ENCODE measurements around the gene CARMIL1.

Gene CARMIL1

GRCh38 chr6:25627001-25627400, 347.8 kb downstream of the CARMIL1 start:
- Histone ChIP-seq H3K79me2 (ENCODE audit: insufficient read depth, low read depth) (no peaks in the 10 kb centered on the region), H3K36me3 (ENCODE audit: insufficient read depth) (no peaks in the 10 kb centered on the region), H3K9ac (no peak overlapping the region), H3K4me3 (IDR thresholded peaks at IDR 0.05; ENCODE audit: insufficient read depth, low read depth, low read length) (no peak overlapping the region), H3K27ac (no peak overlapping the region), H3K27me3 (ENCODE audit: insufficient read depth, low read depth) (no peaks in the 10 kb centered on the region), H3K4me1 (ENCODE audit: low read depth, poor library complexity, severe bottlenecking) (no peaks in the 10 kb centered on the region), H3K4me2 (no peak overlapping the region), H2AFZ (ENCODE audit: low read depth) (no peak overlapping the region), H4K20me1 (ENCODE audit: insufficient read depth) (no peaks in the 10 kb centered on the region)
- TF ChIP-seq, protein P1, sequence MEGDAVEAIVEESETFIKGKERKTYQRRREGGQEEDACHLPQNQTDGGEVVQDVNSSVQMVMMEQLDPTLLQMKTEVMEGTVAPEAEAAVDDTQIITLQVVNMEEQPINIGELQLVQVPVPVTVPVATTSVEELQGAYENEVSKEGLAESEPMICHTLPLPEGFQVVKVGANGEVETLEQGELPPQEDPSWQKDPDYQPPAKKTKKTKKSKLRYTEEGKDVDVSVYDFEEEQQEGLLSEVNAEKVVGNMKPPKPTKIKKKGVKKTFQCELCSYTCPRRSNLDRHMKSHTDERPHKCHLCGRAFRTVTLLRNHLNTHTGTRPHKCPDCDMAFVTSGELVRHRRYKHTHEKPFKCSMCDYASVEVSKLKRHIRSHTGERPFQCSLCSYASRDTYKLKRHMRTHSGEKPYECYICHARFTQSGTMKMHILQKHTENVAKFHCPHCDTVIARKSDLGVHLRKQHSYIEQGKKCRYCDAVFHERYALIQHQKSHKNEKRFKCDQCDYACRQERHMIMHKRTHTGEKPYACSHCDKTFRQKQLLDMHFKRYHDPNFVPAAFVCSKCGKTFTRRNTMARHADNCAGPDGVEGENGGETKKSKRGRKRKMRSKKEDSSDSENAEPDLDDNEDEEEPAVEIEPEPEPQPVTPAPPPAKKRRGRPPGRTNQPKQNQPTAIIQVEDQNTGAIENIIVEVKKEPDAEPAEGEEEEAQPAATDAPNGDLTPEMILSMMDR (conservative IDR thresholded peaks at IDR 0.05; ENCODE audit: low read depth, low read length), result no peak

DNA sequence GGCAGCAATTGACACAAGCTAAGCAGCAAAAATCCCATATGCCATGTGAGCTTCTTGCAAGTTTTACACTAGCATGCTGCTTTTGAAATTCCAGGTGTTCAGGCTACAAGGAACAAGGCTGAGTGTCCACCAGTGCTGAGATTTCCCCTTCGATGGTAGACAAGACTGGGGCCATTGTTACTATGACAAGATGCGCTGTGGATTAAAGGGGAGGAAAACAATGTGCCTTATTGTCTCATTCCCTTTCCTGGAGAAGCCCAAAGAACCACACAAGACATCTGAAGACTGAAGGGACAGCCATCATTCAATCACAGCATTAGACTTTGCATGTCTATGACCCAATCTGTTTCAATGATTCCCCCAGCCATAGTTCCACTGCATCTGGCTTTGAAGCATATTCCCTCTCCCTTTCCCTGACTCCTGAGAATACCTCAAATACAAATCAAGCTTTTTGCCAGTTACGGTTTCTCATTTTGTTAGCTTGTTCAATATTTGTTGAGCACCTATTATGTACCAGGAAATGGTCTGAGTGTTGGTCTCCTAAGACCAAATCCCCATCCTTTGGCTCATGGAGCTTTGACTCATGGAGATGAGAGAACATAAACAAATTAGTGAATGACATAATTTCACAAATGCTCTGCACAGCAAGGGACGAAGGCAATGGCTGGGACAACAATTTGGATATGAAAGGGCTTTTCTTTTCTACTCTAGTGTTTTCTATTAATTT, 349.5 kb downstream of the CARMIL1 start:
- H3K79me2 ChIP-seq (ENCODE audit: insufficient read depth, low read depth), result no peaks in the 10 kb centered on the region
- H3K27me3 ChIP-seq (ENCODE audit: insufficient read depth, low read depth), result no peaks in the 10 kb centered on the region
- TF ChIP-seq, protein P1 (conservative IDR thresholded peaks at IDR 0.05; ENCODE audit: low read depth, low read length), result no peak
- H3K4me3 ChIP-seq (IDR thresholded peaks at IDR 0.05; ENCODE audit: insufficient read depth, low read depth, low read length), result no peak overlapping the region
- H3K4me2 ChIP-seq, result no peak overlapping the region
- no peaks in the 10 kb centered on the region for H3K4me1 ChIP-seq (ENCODE audit: low read depth, poor library complexity, severe bottlenecking)
- no peak overlapping the region for H3K9ac ChIP-seq
- H4K20me1 ChIP-seq (ENCODE audit: insufficient read depth), result no peaks in the 10 kb centered on the region
- no peak overlapping the region for H3K27ac ChIP-seq
- no peak overlapping the region for H2AFZ ChIP-seq (ENCODE audit: low read depth)
- H3K36me3 ChIP-seq (ENCODE audit: insufficient read depth), result no peaks in the 10 kb centered on the region

DNA sequence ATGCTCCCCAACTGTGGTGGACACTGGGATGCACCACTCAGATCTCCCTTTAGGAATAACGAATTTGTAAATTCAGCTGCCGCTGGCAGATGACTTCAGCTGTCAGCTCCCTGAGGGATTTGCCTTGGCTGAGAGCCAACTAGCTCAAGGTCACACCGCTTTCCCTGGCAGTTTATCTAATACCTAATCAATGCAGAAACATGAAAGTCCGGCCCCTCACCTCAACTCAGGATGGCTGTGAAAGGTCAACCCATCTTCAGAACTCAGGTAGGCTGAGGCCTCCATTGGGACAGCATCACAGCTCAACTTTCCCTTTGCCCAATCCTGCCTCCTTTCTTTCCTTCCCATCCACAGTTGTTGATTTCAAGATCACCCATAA, 350.0 kb downstream of the CARMIL1 start:
- H2AFZ ChIP-seq (ENCODE audit: low read depth), result no peak overlapping the region
- H3K4me1 ChIP-seq (ENCODE audit: low read depth, poor library complexity, severe bottlenecking), result no peaks in the 10 kb centered on the region
- no peak overlapping the region for H3K27ac ChIP-seq
- H3K36me3 ChIP-seq (ENCODE audit: insufficient read depth), result no peaks in the 10 kb centered on the region
- no peaks in the 10 kb centered on the region for H3K27me3 ChIP-seq (ENCODE audit: insufficient read depth, low read depth)
- H3K4me2 ChIP-seq, result no peak overlapping the region
- H4K20me1 ChIP-seq (ENCODE audit: insufficient read depth), result no peaks in the 10 kb centered on the region
- no peak overlapping the region for H3K9ac ChIP-seq
- H3K79me2 ChIP-seq (ENCODE audit: insufficient read depth, low read depth), result no peaks in the 10 kb centered on the region
- TF ChIP-seq, protein P1 (conservative IDR thresholded peaks at IDR 0.05; ENCODE audit: low read depth, low read length), result no peak
- H3K4me3 ChIP-seq (IDR thresholded peaks at IDR 0.05; ENCODE audit: insufficient read depth, low read depth, low read length), result no peak overlapping the region

- no peaks in the 10 kb centered on the region for H3K36me3 ChIP-seq (ENCODE audit: insufficient read depth)
- no peak overlapping the region for H3K4me2 ChIP-seq
- H3K4me3 ChIP-seq (IDR thresholded peaks at IDR 0.05; ENCODE audit: insufficient read depth, low read depth, low read length), result no peak overlapping the region
- H4K20me1 ChIP-seq (ENCODE audit: insufficient read depth), result no peaks in the 10 kb centered on the region
- no peaks in the 10 kb centered on the region for H3K79me2 ChIP-seq (ENCODE audit: insufficient read depth, low read depth)
- H2AFZ ChIP-seq (ENCODE audit: low read depth), result no peak overlapping the region
- H3K27ac ChIP-seq, result no peak overlapping the region
- H3K9ac ChIP-seq, result no peak overlapping the region
- H3K4me1 ChIP-seq (ENCODE audit: low read depth, poor library complexity, severe bottlenecking), result no peaks in the 10 kb centered on the region
- no peaks in the 10 kb centered on the region for H3K27me3 ChIP-seq (ENCODE audit: insufficient read depth, low read depth)
- TF ChIP-seq, protein P1 (conservative IDR thresholded peaks at IDR 0.05; ENCODE audit: low read depth, low read length), result no peak
Measured at GRCh38 chr6:25630508-25631278, 351.5 kb downstream of the CARMIL1 start.

Measured in KMS-11 (cell line).